Activated naive CD8-positive, alpha-beta T cell (primary cell): ENCODE results near the gene REXO1.

ENCODE experiments used
- H3K27ac Mint-ChIP-seq: one replicate; pipeline ENCODE4 v1.8.0; 2021; ENCODE audit warnings: mixed read lengths
- H3K27me3 Mint-ChIP-seq: one replicate; pipeline ENCODE4 v1.8.0; 2021; ENCODE audit warnings: mixed read lengths
- H3K36me3 Mint-ChIP-seq: one replicate; pipeline ENCODE4 v1.8.0; 2021; ENCODE audit warnings: mixed read lengths
- H3K4me1 Mint-ChIP-seq: one replicate; pipeline ENCODE4 v1.8.0; 2021; ENCODE audit warnings: low read depth, mixed read lengths
- H3K4me3 Mint-ChIP-seq: one replicate; pipeline ENCODE4 v1.8.0; 2021; ENCODE audit warnings: mild to moderate bottlenecking, mixed read lengths
- H3K9me3 Mint-ChIP-seq: one replicate; pipeline ENCODE4 v1.8.0; 2021; ENCODE audit warnings: low read depth, mixed read lengths

REXO1 gene

DNA sequence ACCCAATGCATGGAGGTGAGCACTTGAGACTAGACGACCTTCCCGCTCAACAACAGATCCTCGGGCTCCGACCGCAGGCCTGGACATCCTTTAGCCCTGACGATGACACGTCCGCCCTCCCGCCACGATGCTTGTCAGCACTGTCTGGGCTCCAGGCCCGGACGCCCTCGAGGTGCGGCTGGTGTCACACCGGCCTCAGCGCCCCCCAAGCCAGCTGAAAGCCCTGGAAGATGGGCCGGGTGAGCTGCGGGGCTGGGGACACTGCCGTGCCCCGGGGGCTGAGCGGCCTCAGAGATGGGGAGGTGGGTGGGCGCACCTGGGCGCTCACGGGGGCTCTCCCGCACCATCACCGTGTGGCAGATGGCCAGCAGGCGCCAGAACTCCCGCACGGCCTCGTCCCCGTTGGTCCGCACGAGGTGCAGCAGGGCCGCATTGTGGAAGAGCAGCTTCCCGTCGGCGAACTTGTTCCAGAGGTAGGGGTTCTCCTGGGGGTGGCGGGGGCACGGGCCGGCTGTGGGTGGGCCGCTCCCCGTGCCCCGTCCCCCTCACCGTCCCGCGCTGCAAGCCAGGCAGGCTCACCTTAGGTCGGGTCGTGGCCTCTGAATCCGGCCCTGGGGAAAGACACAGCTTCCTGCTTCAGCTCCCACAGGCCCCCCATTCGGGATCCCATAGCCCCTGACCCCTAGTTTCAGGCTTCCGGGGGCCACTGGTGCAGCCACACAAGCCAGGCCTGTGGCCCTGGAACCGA, 51.7 kb downstream of the REXO1 start:
- H3K9me3 Mint-ChIP-seq, result no peaks in the 10 kb centered on the region
- no peaks in the 10 kb centered on the region for H3K27me3 Mint-ChIP-seq
- no peaks in the 10 kb centered on the region for H3K36me3 Mint-ChIP-seq
- H3K4me3 Mint-ChIP-seq, result no peak overlapping the region
- H3K4me1 Mint-ChIP-seq, result peaks cover 1% of the 10 kb centered on the region
- H3K27ac Mint-ChIP-seq, result no peak overlapping the region

DNA sequence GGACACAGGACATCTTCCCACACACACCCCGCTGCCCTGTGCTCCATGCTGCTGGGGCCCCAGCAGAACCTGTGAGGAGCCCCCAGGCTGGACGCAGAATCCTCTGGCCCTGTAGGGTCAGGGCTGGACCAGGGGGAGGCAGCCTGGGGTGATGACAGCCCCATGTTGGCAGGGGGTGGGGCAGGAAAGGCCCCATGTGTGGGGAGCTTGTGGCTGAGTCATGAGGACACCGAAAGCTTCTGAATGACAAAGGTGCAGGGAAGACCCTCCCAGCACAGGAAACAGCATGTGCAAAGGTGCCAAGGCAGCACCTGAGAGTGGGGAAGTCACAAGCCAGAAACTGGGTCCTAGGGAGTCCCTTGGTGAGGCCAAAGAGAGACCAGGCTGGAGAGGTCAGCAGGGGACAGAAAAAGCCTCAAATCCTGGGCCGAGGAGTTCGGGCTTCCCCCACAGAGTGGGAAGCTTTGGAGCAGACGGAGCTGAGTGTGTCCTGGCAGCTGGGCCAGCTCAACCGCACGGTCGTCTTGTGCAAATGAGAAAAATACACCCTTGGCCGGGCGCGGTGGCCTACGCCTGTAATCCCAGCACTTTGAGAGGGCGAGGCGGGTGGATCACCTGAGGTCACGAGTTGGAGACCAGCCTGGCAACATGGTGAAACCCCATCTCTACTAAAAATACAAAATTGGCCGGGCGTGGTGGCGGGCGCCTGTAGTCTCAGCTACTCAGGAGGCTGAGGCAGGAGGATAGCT, 53.7 kb downstream of the REXO1 start:
- H3K27ac Mint-ChIP-seq, result no peak overlapping the region
- H3K4me3 Mint-ChIP-seq, result no peak overlapping the region
- H3K36me3 Mint-ChIP-seq, result no peaks in the 10 kb centered on the region
- H3K4me1 Mint-ChIP-seq, result peaks cover 3% of the 10 kb centered on the region
- H3K27me3 Mint-ChIP-seq, result no peaks in the 10 kb centered on the region
- H3K9me3 Mint-ChIP-seq, result no peaks in the 10 kb centered on the region

DNA sequence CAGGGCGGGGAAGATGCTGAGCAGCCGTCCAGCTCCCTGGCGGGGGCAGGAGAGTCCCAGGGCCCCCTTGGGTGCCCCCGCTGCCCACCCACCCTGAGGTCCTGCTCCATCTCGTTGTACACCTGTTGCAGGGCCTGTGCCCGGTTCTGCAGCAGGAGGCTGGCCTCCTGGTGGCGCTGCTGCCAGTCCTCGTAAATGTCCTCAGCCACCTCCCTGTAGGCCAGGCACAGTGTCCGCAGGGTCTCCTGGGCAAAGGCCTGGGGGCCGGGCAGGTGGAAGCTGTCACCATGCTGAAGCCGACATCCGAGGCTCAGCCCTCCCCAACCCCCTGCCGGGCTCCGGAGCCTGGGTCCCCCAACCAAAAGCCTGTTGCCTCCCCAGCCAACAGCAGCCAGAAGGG, 56.4 kb downstream of the REXO1 start:
- Mint-ChIP-seq H3K4me3 (no peak overlapping the region), H3K36me3 (no peaks in the 10 kb centered on the region), H3K27me3 (no peaks in the 10 kb centered on the region), H3K27ac (no peak overlapping the region), H3K9me3 (no peaks in the 10 kb centered on the region), H3K4me1 (peaks cover 3% of the 10 kb centered on the region)

DNA sequence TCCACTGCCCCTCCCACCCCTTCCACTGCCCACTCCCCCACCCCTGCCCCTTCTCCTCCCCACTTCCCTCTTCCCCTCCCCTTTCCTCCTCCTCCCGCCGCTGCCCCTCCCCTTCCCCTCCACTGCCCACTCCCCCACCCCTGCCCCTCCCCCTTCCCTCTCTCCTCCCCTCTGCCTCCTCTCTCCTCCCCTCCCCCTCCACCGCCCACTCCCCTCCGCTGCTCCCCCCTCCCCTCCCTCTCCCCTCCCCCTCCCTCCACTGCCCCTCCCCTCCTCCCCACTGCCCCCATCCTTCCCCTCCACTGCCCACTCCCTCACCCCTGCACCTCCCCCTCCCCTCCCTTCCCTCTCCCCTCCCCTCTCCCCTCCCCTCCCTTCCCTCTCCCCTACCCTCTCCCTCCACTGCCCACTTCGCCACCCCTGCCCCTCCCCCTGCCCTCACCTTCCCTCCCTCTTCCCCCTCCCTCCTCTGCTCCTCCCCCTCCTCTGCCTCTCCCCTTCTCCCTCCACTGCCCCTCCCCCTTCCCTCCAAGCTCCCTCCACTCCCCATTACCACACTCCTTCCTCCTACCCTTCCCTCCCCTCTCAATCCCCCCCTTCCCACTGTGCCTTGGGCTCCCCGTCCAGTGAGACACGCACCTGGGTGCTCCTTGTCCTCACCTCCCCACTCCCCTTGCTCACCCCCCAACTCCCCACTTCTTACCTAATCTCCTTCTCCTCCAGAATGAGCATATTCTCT, 58.1 kb downstream of the REXO1 start:
- no peak overlapping the region for H3K4me3 Mint-ChIP-seq
- no peaks in the 10 kb centered on the region for H3K36me3 Mint-ChIP-seq
- H3K27me3 Mint-ChIP-seq, result peaks cover 3% of the 10 kb centered on the region
- no peak overlapping the region for H3K27ac Mint-ChIP-seq
- H3K4me1 Mint-ChIP-seq, result peaks cover 1% of the 10 kb centered on the region
- H3K9me3 Mint-ChIP-seq, result no peaks in the 10 kb centered on the region

DNA sequence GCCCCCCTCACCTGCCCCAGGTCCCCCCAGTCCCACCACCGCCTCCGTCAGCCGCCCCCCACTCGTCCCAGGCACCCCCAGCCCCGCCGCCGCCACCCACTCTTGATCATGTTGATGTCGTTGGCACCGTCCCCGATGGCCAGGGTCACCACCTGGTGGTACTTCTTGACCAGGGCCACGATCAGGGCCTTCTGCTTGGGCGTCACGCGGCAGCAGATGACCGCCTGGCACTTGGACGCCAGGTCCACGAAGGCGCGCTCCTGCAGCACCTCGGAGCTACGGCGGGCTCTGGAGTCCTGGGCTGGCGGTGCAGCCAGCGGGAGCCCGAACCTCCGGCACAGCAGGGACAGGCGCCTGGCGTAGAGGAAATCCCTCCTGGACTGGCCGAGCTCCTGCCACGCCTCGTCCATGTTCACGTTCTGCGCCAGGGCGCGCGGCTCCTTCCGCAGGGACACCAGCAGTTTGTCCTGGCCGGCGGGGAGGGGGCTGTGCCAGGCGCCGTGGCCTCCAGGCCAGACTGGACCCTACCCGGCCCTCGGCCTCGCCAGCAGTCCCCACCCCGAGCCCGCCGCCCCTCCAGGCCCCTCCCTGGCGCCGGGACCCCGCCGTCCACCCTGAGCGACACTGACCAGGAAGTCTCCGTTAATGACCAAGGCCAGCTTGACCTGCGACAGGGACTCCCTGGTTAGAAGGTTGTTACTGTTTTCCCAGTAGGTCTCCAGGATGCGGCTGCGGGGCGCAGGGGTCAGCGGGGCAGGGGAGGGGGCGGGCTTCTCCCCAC, 58.8 kb downstream of the REXO1 start:
- Mint-ChIP-seq H3K4me3 (no peak overlapping the region), H3K4me1 (peaks cover 1% of the 10 kb centered on the region), H3K27me3 (peaks cover 3% of the 10 kb centered on the region), H3K36me3 (no peaks in the 10 kb centered on the region), H3K9me3 (no peaks in the 10 kb centered on the region), H3K27ac (no peak overlapping the region)

DNA sequence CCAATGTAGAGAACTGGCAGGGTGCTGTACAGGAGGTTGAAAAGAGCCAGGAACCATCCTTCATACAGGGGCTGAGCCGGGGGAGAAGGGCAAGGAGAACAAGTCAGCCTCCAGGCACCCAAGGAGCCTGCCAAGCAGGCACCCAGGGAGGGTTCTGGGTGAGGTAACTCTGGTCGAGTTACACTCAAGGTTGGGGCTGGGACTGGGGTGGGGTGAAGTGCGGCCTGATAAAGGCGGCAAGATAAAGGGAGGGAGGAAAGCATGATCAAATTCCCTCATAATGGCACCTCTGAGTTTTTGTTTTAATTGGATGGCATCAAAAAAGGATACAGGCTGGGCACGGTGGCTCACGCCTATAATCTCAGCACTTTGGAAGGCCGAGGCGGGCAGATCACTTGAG, 61.2 kb downstream of the REXO1 start:
- Mint-ChIP-seq H3K4me1 (peaks cover 1% of the 10 kb centered on the region), H3K4me3 (no peak overlapping the region), H3K9me3 (no peaks in the 10 kb centered on the region), H3K36me3 (no peaks in the 10 kb centered on the region), H3K27me3 (peaks cover 10% of the 10 kb centered on the region), H3K27ac (no peak overlapping the region)

DNA sequence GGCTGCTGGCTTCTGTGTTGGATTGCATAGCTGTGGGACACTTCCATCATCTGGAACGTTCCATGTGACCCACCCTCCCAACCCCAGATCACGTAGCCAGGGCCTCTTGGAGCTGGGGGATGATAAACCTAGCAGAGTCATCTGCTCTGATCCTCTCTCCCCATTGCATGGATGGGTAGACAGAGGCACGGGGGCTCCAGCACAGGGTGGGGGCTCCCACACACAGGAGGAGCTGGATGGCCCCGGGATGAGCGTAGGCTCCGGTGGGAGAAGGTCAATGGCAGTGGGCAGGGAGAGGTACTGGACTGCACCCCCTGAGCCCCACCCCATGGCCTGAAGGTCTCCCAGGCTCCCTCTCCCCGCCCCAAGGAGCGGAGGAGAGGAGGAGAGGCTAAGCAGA, 61.6 kb downstream of the REXO1 start:
- H3K4me3 Mint-ChIP-seq, result no peak overlapping the region
- H3K27ac Mint-ChIP-seq, result no peak overlapping the region
- no peaks in the 10 kb centered on the region for H3K36me3 Mint-ChIP-seq
- H3K9me3 Mint-ChIP-seq, result no peaks in the 10 kb centered on the region
- H3K27me3 Mint-ChIP-seq, result peaks cover 10% of the 10 kb centered on the region
- H3K4me1 Mint-ChIP-seq, result peaks cover 1% of the 10 kb centered on the region

DNA sequence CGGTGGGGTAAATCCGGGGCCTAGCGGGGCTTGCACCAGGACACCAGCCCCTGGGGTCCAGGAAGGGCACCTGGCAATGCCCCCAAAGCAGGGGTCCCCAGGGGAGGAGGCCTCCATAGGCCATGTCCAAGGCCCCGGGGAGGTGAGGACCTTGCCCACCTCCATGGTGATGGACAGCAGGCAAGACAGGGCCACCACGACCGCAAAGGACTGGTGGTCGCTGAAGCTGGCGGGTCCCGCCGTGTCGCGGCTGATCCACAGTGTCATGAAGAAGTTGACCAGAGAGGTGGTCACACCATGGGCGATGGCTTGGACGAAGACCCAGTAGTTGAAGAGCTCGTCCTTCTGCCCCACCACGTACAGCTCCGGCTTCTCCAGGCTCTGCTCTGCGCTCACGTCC, 63.0 kb downstream of the REXO1 start:
- peaks cover 16% of the 10 kb centered on the region for H3K27me3 Mint-ChIP-seq
- H3K9me3 Mint-ChIP-seq, result no peaks in the 10 kb centered on the region

DNA sequence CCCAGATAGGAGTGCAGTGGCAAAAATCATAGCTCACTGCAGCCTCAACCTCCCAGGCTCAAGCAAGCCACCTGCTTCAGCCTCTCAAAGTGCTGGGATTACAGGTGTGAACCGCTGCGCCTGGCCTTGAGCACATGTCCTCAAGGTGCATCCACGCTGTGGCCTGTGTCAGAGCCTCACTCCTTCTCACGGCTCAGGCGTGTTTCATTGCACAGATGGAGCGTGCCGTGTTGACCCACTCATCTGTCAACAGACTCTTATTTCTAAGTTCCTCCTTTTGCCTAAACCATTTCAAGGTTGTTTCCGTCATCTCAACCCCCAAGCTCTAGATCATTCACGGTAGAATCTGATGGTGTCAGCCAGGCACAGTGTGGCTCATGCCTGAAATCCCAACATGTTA, 64.4 kb downstream of the REXO1 start:
- peaks cover 4% of the 10 kb centered on the region for H3K4me1 Mint-ChIP-seq
- H3K27ac Mint-ChIP-seq, result no peak overlapping the region
- no peak overlapping the region for H3K4me3 Mint-ChIP-seq
- no peaks in the 10 kb centered on the region for H3K36me3 Mint-ChIP-seq
- H3K9me3 Mint-ChIP-seq, result no peaks in the 10 kb centered on the region
- peaks cover 22% of the 10 kb centered on the region for H3K27me3 Mint-ChIP-seq

More for the DNA sequence above, 63.0 kb downstream of the REXO1 start:
- Mint-ChIP-seq H3K4me3 (no peak overlapping the region), H3K36me3 (no peaks in the 10 kb centered on the region), H3K4me1 (no peaks in the 10 kb centered on the region), H3K27ac (no peak overlapping the region)

DNA sequence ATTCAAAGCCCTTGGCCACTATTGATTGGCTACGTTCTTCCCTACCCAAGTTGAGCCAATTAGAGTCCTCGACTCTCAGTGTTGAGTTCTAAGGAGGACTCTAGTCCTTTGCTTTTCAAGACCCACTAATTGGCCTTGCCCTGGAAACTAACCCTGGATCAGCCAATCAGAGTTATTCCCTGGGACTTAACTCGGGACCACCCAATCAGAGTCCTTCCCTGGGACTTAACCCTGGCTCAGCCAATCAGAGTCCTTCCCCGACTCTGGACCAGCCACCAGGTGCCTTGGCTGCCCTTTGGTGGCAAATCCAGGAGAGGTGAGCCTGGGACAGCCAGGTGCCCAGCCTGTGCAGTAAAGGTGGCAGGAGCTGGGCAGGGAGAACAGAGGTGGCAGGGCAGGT, 64.9 kb downstream of the REXO1 start:
- Mint-ChIP-seq H3K4me3 (no peak overlapping the region), H3K27me3 (peaks cover 23% of the 10 kb centered on the region)

DNA sequence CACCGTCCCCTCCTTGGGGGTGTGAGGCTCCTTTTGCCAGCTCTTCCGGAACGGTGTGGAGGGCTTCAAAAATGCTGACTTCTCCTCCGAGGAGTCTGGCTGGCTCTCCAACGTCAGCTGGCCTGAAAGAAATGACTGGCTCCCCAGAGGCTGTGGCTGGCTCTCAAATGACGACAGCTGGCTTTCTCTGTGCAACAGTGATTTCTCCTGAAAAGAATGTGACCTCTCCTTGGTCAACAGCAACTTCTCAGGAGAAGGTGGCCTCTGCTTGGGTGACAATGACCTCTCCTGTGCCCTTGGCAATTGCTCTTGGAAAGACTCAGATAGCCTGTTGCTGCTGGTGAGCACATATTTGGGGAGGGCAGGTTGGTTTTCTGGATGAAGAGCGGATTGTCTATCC, 65.8 kb downstream of the REXO1 start:
- H3K9me3 Mint-ChIP-seq, result no peaks in the 10 kb centered on the region
- no peak overlapping the region for H3K4me3 Mint-ChIP-seq
- H3K27ac Mint-ChIP-seq, result no peak overlapping the region
- peaks cover 4% of the 10 kb centered on the region for H3K4me1 Mint-ChIP-seq
- no peaks in the 10 kb centered on the region for H3K36me3 Mint-ChIP-seq
- peaks cover 23% of the 10 kb centered on the region for H3K27me3 Mint-ChIP-seq

More for the DNA sequence above, 64.9 kb downstream of the REXO1 start:
- Mint-ChIP-seq H3K9me3 (no peaks in the 10 kb centered on the region), H3K4me1 (peaks cover 4% of the 10 kb centered on the region), H3K36me3 (no peaks in the 10 kb centered on the region), H3K27ac (no peak overlapping the region)

DNA sequence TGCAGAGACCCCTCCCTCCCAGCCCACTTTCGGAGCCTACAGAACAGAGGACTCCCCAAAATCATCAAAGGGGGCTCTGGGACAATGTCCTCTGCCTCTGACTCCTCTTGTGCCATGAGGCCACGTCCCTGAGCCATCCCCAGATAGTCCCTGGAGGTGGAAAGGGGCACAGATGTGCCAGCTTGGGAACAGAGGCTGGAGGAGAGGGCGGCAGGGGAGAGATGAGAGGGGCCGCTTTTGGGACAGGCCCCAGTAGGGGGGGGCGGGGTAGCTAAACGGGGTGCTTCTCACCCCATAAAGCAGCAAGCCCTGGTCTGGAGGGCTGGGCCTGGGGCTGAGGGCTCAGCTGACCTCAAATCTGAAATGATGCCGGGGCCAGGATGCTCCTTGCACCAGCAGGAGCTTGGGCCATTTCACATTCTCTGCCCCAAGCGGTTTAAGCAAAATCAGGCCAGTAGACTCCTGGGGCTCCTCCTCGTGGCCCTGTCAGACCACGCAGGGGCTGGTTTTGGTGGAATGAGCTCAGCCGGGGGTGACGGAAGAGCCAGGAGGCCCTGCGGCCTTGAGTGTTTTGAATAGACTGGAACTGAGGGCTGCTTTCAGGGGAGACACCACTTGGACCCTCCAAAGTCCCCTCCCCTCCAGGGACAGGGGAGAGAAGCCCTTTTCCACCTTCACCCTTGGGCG, 67.9 kb downstream of the REXO1 start:
- peaks cover 7% of the 10 kb centered on the region for H3K4me1 Mint-ChIP-seq
- peaks cover 29% of the 10 kb centered on the region for H3K27me3 Mint-ChIP-seq
- H3K27ac Mint-ChIP-seq, result no peak overlapping the region
- no peak overlapping the region for H3K4me3 Mint-ChIP-seq
- no peaks in the 10 kb centered on the region for H3K9me3 Mint-ChIP-seq
- no peaks in the 10 kb centered on the region for H3K36me3 Mint-ChIP-seq

DNA sequence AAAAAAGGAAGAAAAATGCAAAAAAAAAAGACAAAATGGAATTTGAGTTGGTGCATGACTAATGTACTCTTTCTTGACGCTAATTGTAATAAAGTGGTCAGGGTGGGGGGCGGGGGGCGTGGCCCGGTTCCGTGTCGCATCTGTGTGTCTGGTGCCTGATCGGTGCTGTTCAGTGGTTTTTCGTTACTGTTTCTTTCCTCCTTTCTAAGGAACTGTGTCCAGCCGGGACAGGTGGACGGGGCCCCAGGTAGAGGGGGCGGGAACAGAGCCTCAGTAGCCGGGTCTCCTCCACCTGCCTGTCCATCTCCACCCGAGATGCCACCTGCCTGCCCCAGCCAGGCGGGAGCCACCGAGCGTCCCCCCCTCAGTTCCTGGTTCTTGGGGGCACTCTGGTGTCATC, 68.7 kb downstream of the REXO1 start:
- no peak overlapping the region for H3K27ac Mint-ChIP-seq

DNA sequence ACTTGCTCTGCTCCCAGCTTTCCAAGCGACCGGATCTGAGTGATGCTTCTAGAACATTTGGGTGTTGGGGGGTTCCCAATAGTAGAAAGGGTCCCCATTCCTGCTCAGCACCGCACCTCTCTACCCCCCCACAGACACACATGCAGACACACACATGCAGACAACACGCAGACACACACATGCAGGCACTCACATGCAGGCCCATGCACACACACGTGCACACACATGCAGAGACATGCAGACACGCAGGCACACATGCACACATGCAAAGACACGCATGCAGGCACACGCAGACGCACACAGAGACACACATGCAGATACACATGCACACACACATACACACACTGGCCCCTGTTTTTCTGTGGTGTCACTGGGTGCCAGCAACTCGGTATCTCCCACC, 71.1 kb downstream of the REXO1 start:
- H3K4me1 Mint-ChIP-seq, result peaks cover 7% of the 10 kb centered on the region
- H3K27ac Mint-ChIP-seq, result no peak overlapping the region
- H3K4me3 Mint-ChIP-seq, result no peak overlapping the region
- H3K9me3 Mint-ChIP-seq, result no peaks in the 10 kb centered on the region
- H3K27me3 Mint-ChIP-seq, result peaks cover 38% of the 10 kb centered on the region
- H3K36me3 Mint-ChIP-seq, result no peaks in the 10 kb centered on the region

More for the DNA sequence above, 68.7 kb downstream of the REXO1 start:
- Mint-ChIP-seq H3K36me3 (no peaks in the 10 kb centered on the region), H3K4me3 (no peak overlapping the region), H3K9me3 (no peaks in the 10 kb centered on the region), H3K27me3 (peaks cover 31% of the 10 kb centered on the region), H3K4me1 (peaks cover 7% of the 10 kb centered on the region)
